GM23338 (cell line): ENCODE results near the gene SLC25A29. TPM values are rescaled to one million over a fixed set of nuclear protein-coding genes. Genes with fewer than 3 reads are reported as not detected.

Source experiments
- ATAC-seq: fragments of 200-7000 bp; cut with Tn5 transposase; 3 replicates; pipeline ENCODE4 v1.9.1; 2020
- DNase-seq: peaks from one replicate; pipeline ENCODE4 v3.0.0-alpha.2; 2015; ENCODE audit warnings: low spot score
- H2AFZ ChIP-seq: fragments of 200-600 bp; sonication (generic); 2 replicates; pipeline ENCODE4 v1.8.0; 2016; ENCODE audit warnings: antibody characterized with exemption, mild to moderate bottlenecking, moderate library complexity
- H3F3A ChIP-seq: fragments of 200-600 bp; sonication (generic); replicated peaks from 2 replicates; pipeline ENCODE4 v1.8.0; 2017; ENCODE audit warnings: antibody characterized with exemption, mixed run types, low read depth
- H3K27ac ChIP-seq: fragments of 200-600 bp; sonication (generic); 2 replicates; pipeline ENCODE4 v1.6.1; 2016; ENCODE audit warnings: low read depth
- H3K27me3 ChIP-seq: fragments of 200-600 bp; sonication (generic); 2 replicates; pipeline ENCODE4 v1.8.0; 2016; ENCODE audit warnings: mild to moderate bottlenecking, mixed run types, moderate library complexity; ENCODE audit not compliant: insufficient read depth
- H3K36me3 ChIP-seq: fragments of 200-600 bp; sonication (generic); 2 replicates; pipeline ENCODE4 v1.8.0; 2016; ENCODE audit warnings: mild to moderate bottlenecking; ENCODE audit not compliant: insufficient read depth
- H3K4me1 ChIP-seq: fragments of 200-600 bp; sonication (generic); 2 replicates; pipeline ENCODE4 v1.8.0; 2016; ENCODE audit warnings: mild to moderate bottlenecking, moderate library complexity; ENCODE audit not compliant: insufficient read depth
- H3K4me2 ChIP-seq: fragments of 200-600 bp; sonication (generic); 2 replicates; pipeline ENCODE4 v1.7.1; 2017; ENCODE audit warnings: mixed run types
- H3K4me3 ChIP-seq: fragments of 200-600 bp; sonication (generic); 2 replicates; pipeline ENCODE4 v1.6.1; 2016; ENCODE audit warnings: mixed run types
- H3K79me2 ChIP-seq: fragments of 200-600 bp; sonication (generic); replicated peaks from 2 replicates; pipeline ENCODE4 v1.8.0; 2017; ENCODE audit warnings: mild to moderate bottlenecking; ENCODE audit not compliant: insufficient read depth
- H3K9me2 ChIP-seq: fragments of 200-600 bp; sonication (generic); 2 replicates; pipeline ENCODE4 v1.8.0; 2017; ENCODE audit not compliant: insufficient read depth
- H4K20me1 ChIP-seq: fragments of 200-600 bp; sonication (generic); replicated peaks from 2 replicates; pipeline ENCODE4 v1.8.0; 2017; ENCODE audit warnings: mild to moderate bottlenecking; ENCODE audit not compliant: insufficient read depth
- H3K27ac Mint-ChIP-seq: 2 replicates; pipeline ENCODE4 v1.8.0; 2020; ENCODE audit warnings: inconsistent platforms, mild to moderate bottlenecking, moderate library complexity, mixed read lengths
- H3K27me3 Mint-ChIP-seq: 3 replicates; pipeline ENCODE4 v1.8.0; 2022; ENCODE audit warnings: low read depth, mild to moderate bottlenecking, moderate library complexity, mixed read lengths, inconsistent platforms; ENCODE audit not compliant: insufficient read depth, poor library complexity
- H3K36me3 Mint-ChIP-seq: 3 replicates; pipeline ENCODE4 v1.8.0; 2021; ENCODE audit warnings: low read depth, mild to moderate bottlenecking, inconsistent platforms, moderate library complexity, mixed read lengths
- H3K4me1 Mint-ChIP-seq: 3 replicates; pipeline ENCODE4 v1.8.0; 2020; ENCODE audit warnings: mild to moderate bottlenecking, inconsistent platforms, mixed read lengths
- H3K4me3 Mint-ChIP-seq: 3 replicates; pipeline ENCODE4 v1.8.0; 2021; ENCODE audit warnings: moderate library complexity, mild to moderate bottlenecking, inconsistent platforms, mixed read lengths
- H3K9me3 Mint-ChIP-seq: 3 replicates; pipeline ENCODE4 v1.8.0; 2020; ENCODE audit warnings: moderate library complexity, mild to moderate bottlenecking, inconsistent platforms, mixed read lengths
- CREB1 ChIP-seq: fragments of 250-450 bp; sonication (Bioruptor Pico); IDR thresholded peaks from 2 replicates; pipeline ENCODE4 v1.5.0; 2020; ENCODE audit warnings: low read depth, mild to moderate bottlenecking, moderate library complexity
- EZH2 ChIP-seq: fragments of 200-600 bp; sonication (generic); IDR thresholded peaks from one replicate; pipeline ENCODE4 v1.8.0; 2017; ENCODE audit warnings: antibody characterized with exemption, mild to moderate bottlenecking, low read depth; ENCODE audit not compliant: unreplicated experiment
- EZH2phosphoT487 ChIP-seq: fragments of 200-600 bp; sonication (generic); IDR thresholded peaks from one replicate; pipeline ENCODE4 v1.8.1; 2018; ENCODE audit warnings: antibody characterized with exemption; ENCODE audit not compliant: unreplicated experiment
- JUNB ChIP-seq: IDR thresholded peaks from one replicate; pipeline ENCODE4 v1.6.1; 2016; ENCODE audit warnings: antibody characterized with exemption; ENCODE audit not compliant: unreplicated experiment
- NANOG ChIP-seq: IDR thresholded peaks from 2 replicates; pipeline ENCODE4 v1.6.1; 2016; ENCODE audit warnings: antibody characterized with exemption, borderline replicate concordance
- POLR2AphosphoS5 ChIP-seq: IDR thresholded peaks from 2 replicates; pipeline ENCODE4 v1.6.1; 2016; ENCODE audit warnings: antibody characterized with exemption, low read depth
- REST ChIP-seq: IDR thresholded peaks from one replicate; pipeline ENCODE4 v1.6.1; 2018; ENCODE audit warnings: antibody characterized with exemption; ENCODE audit not compliant: unreplicated experiment
- STAT1 ChIP-seq: IDR thresholded peaks from one replicate; pipeline ENCODE4 v1.6.1; 2016; ENCODE audit warnings: antibody characterized with exemption; ENCODE audit not compliant: unreplicated experiment
- polyA plus RNA-seq: library from polyadenylated mRNA; unstranded; fragments of >200 nt; fragmentation: Nextera tagmentation; extraction: Ambion mirVana; gene quantifications from 2 replicates; pipeline ENCODE4 v1.2.1, GENCODE V29; 2016
- total RNA-seq: library from RNA; depleted of rRNA; stranded (reverse); fragments of >200 nt; shearing (Covaris generic); gene quantifications from 2 replicates; pipeline ENCODE4 v1.2.3, GENCODE V29; 2014
- TF ChIP-seq, protein P1 (sequence below), 2 experiments: fragments of 200-600 bp in 1 of 2; sonication (generic) in 1 of 2; conservative IDR thresholded peaks; 2 replicates each; pipeline versions ENCODE4 v1.5.1 to v1.6.1; 2016 to 2017; ENCODE audit warnings: antibody characterized with exemption in 2 of 2, low read depth in 2 of 2, mild to moderate bottlenecking in 2 of 2, moderate library complexity in 1 of 2

Gene SLC25A29
- total and polyA plus RNA-seq, 2 experiments from 2014 or later, result 65.6 to 206 TPM

- no peaks in the 10 kb centered on the region for H3F3A ChIP-seq
- H3K9me2 ChIP-seq, result no peaks in the 10 kb centered on the region
- H3K4me3 ChIP-seq, result no peak overlapping the region
- no peak for DNase-seq
- peaks cover 24% of the 10 kb centered on the region for H3K36me3 ChIP-seq
- no peaks in the 10 kb centered on the region for H3K4me1 ChIP-seq
- Mint-ChIP-seq H3K27ac (no peak overlapping the region; the same call in 1 of the 2 replicates), H3K4me1 (no peaks in the 10 kb centered on the region; the same call in 2 of the 3 replicates), H3K27me3 (peaks cover 4% of the 10 kb centered on the region), H3K4me3 (no peak overlapping the region), H3K36me3 (peaks cover 75% of the 10 kb centered on the region), H3K9me3 (no peaks in the 10 kb centered on the region)
- TF ChIP-seq, protein P1, sequence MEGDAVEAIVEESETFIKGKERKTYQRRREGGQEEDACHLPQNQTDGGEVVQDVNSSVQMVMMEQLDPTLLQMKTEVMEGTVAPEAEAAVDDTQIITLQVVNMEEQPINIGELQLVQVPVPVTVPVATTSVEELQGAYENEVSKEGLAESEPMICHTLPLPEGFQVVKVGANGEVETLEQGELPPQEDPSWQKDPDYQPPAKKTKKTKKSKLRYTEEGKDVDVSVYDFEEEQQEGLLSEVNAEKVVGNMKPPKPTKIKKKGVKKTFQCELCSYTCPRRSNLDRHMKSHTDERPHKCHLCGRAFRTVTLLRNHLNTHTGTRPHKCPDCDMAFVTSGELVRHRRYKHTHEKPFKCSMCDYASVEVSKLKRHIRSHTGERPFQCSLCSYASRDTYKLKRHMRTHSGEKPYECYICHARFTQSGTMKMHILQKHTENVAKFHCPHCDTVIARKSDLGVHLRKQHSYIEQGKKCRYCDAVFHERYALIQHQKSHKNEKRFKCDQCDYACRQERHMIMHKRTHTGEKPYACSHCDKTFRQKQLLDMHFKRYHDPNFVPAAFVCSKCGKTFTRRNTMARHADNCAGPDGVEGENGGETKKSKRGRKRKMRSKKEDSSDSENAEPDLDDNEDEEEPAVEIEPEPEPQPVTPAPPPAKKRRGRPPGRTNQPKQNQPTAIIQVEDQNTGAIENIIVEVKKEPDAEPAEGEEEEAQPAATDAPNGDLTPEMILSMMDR (conservative IDR thresholded peaks at IDR 0.05; ENCODE audit: low read depth in 2 of 2), result no peak
- no peak for TF ChIP-seq REST
- no peak for TF ChIP-seq STAT1
- no peak for TF ChIP-seq CREB1 (CRISPR knock-in tag)
- H2AFZ ChIP-seq, result no peak overlapping the region
- no peak overlapping the region for H3K27ac ChIP-seq
- no peak overlapping the region for H3K4me2 ChIP-seq
- H3K27me3 ChIP-seq, result no peaks in the 10 kb centered on the region
- no peaks in the 10 kb centered on the region; the same call in 1 of the 2 replicates for H4K20me1 ChIP-seq
- H3K79me2 ChIP-seq, result no peaks in the 10 kb centered on the region
- no peak for ATAC-seq
Observed at GRCh38 chr14:100336618-100337530, 30.6 kb upstream of the SLC25A29 start.

DNA sequence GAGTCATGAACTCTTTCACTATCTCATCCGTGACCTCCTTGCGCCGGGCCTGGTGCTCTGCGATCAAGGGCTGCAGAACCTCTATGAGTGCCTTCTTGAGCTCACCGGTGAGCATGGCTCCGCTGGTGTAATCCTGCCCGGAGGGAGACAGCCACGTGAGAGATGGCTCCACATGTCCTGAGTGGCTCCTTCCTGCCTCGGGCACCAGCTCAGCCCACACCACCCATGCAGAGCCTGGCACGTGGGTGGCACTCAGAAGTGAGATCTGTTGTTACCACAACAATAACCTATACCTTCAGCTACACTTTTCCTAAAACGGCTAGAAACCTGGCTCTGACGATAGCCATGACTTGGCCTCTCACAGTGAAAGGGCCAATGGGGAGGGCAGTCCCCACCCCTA, 28.7 kb upstream of the SLC25A29 start:
- Mint-ChIP-seq H3K9me3 (no peaks in the 10 kb centered on the region), H3K4me3 (no peak overlapping the region), H3K27me3 (peaks cover 4% of the 10 kb centered on the region), H3K27ac (no peak overlapping the region), H3K36me3 (peaks cover 56% of the 10 kb centered on the region), H3K4me1 (0 out of 3 replicates have a peak, but pooled peaks cover 5% of the 10 kb centered on the region)
- Histone ChIP-seq H3K27ac (no peak overlapping the region), H3K4me2 (no peak overlapping the region), H4K20me1 (no peaks in the 10 kb centered on the region; the same call in 1 of the 2 replicates), H3K36me3 (peaks cover 18% of the 10 kb centered on the region; the same call in 1 of the 2 replicates), H3K27me3 (no peaks in the 10 kb centered on the region), H2AFZ (no peak overlapping the region), H3F3A (no peaks in the 10 kb centered on the region), H3K4me3 (no peak overlapping the region), H3K79me2 (no peaks in the 10 kb centered on the region), H3K4me1 (no peaks in the 10 kb centered on the region), H3K9me2 (no peaks in the 10 kb centered on the region)
- ATAC-seq (no peak), DNase-seq (no peak)
- TF ChIP-seq JUNB (no peak), REST (no peak), POLR2AphosphoS5 (no peak), EZH2 (no peak), NANOG (no peak), CREB1 (CRISPR knock-in tag) (no peak), EZH2phosphoT487 (no peak)
